Measurements from ENCODE around the gene REX1BD. TPM values are rescaled to one million over a fixed set of nuclear protein-coding genes. Genes with fewer than 3 reads are reported as not detected.

The REX1BD gene
- total RNA-seq, 1 experiment from 2014 or later = 70.9 TPM

Small RNA genes lying within 50 kb of the gene (small RNA-seq; reads per million reads assigned to genes)
- not detected for gene RN7SL155P

Other genes starting within 250 kb of the REX1BD start
- 9.1 and 20.9 TPM in 2 replicates for gene PGPEP1, start 248.2 kb upstream of the REX1BD start, total RNA-seq (2014; rRNA removed; shearing (Covaris generic))
- 97.3 and 120 TPM in 2 replicates for gene GDF15, start 202.6 kb upstream of the REX1BD start, total RNA-seq (2014; rRNA removed; shearing (Covaris generic))
- not detected in 2 replicates for gene LRRC25, start 191.2 kb upstream of the REX1BD start, total RNA-seq (2014; rRNA removed; shearing (Covaris generic))
- 108 and 118 TPM in 2 replicates for gene SSBP4, start 169.4 kb upstream of the REX1BD start, total RNA-seq (2014; rRNA removed; shearing (Covaris generic))
- 1.3 and 2.1 TPM in 2 replicates for gene ISYNA1, start 150.7 kb upstream of the REX1BD start, total RNA-seq (2014; rRNA removed; shearing (Covaris generic))
- gene ELL, start 66.7 kb upstream of the REX1BD start, total RNA-seq (2014; rRNA removed; shearing (Covaris generic)) = 13.1 and 14.6 TPM in 2 replicates
- gene FKBP8, start 45.2 kb upstream of the REX1BD start, total RNA-seq (2014; rRNA removed; shearing (Covaris generic)) = 124 and 135 TPM in 2 replicates
- gene KXD1, start 30.9 kb upstream of the REX1BD start, total RNA-seq (2014; rRNA removed; shearing (Covaris generic)) = 163 and 195 TPM in 2 replicates
- gene UBA52, start 16.9 kb upstream of the REX1BD start, total RNA-seq (2014; rRNA removed; shearing (Covaris generic)) = 1,475 and 1,684 TPM in 2 replicates
- 1.1 and 1.3 TPM in 2 replicates for gene CRLF1, start 18.0 kb downstream of the REX1BD start, total RNA-seq (2014; rRNA removed; shearing (Covaris generic))
- 0.61 and 1.1 TPM in 2 replicates for gene TMEM59L, start 24.1 kb downstream of the REX1BD start, total RNA-seq (2014; rRNA removed; shearing (Covaris generic))
- gene KLHL26, start 48.2 kb downstream of the REX1BD start, total RNA-seq (2014; rRNA removed; shearing (Covaris generic)) = 2.8 and 5.7 TPM in 2 replicates
- 2.8 and 3.0 TPM in 2 replicates for gene CRTC1, start 94.9 kb downstream of the REX1BD start, total RNA-seq (2014; rRNA removed; shearing (Covaris generic))
- not detected in 2 replicates for gene COMP, start 202.5 kb downstream of the REX1BD start, total RNA-seq (2014; rRNA removed; shearing (Covaris generic))
- gene UPF1, start 243.2 kb downstream of the REX1BD start, total RNA-seq (2014; rRNA removed; shearing (Covaris generic)) = 57.5 and 59.1 TPM in 2 replicates

All from HT1080 (cell line).